Body of pancreas (tissue), 4 donors: ENCODE data around the gene LPXN.

Experiments
- CTCF ChIP-seq, 7 experiments: fragments of 450-650 bp in 4 of 7; fragments of 200-600 bp in 3 of 7; sonication (generic) in 3 of 7; IDR thresholded peaks; one replicate each; pipeline ENCODE4 v1.5.1; 2016 to 2019; ENCODE audit warnings: antibody characterized with exemption in 7 of 7
- POLR2A ChIP-seq, 3 donors: fragments of 450-650 bp; IDR thresholded peaks; one replicate each; pipeline ENCODE4 v1.6.1; 2016; ENCODE audit warnings: antibody characterized with exemption in 3 of 3, mild to moderate bottlenecking in 2 of 3

- TF ChIP-seq CTCF (IDR thresholded peaks at IDR 0.05) (peak in 3 of 7 experiments; percentile 14 to 27 (median 22)), POLR2A (IDR thresholded peaks at IDR 0.05) (no peak)
Observed at GRCh38 chr11:58617976-58618557, 42.4 kb upstream of the LPXN start.
